Neural cell (in vitro differentiated cells): Measurements from ENCODE around the gene ZBTB24. TPM values are rescaled to one million over a fixed set of nuclear protein-coding genes. Genes with fewer than 3 reads are reported as not detected.

Source experiments
- H2AFZ ChIP-seq: fragments of 200-600, 300-800 bp; sonication (generic), shearing (Covaris generic); 2 replicates; pipeline ENCODE4 v1.6.0; 2014; ENCODE audit warnings: low read depth, mild to moderate bottlenecking, antibody characterized with exemption, low read length, moderate library complexity
- H3F3A ChIP-seq: fragments of 200-600 bp; shearing (Covaris generic); 2 replicates; pipeline ENCODE4 v1.6.1; 2016; ENCODE audit warnings: mild to moderate bottlenecking, moderate library complexity, mixed read lengths, antibody characterized with exemption, low read length; ENCODE audit not compliant: insufficient read depth, poor library complexity, severe bottlenecking
- H3K27ac ChIP-seq: fragments of 200-600, 300-800 bp; sonication (generic), shearing (Covaris generic); 2 replicates; pipeline ENCODE4 v1.5.1; 2014; ENCODE audit warnings: mild to moderate bottlenecking, low read length, moderate library complexity
- H3K27me3 ChIP-seq: fragments of 300-800, 200-600 bp; sonication (generic), shearing (Covaris generic); 2 replicates; pipeline ENCODE4 v1.6.0; 2014; ENCODE audit warnings: mild to moderate bottlenecking, low read depth, low read length, moderate library complexity; ENCODE audit not compliant: insufficient read depth
- H3K36me3 ChIP-seq: fragments of 300-800, 200-600 bp; sonication (generic), shearing (Covaris generic); 2 replicates; pipeline ENCODE4 v1.5.1; 2014; ENCODE audit warnings: mild to moderate bottlenecking, antibody characterized with exemption, low read length, moderate library complexity; ENCODE audit not compliant: insufficient read depth
- H3K4me2 ChIP-seq: fragments of 300-800, 200-600 bp; sonication (generic), shearing (Covaris generic); 2 replicates; pipeline ENCODE4 v1.6.0; 2014; ENCODE audit warnings: mild to moderate bottlenecking, low read length
- H3K4me3 ChIP-seq: fragments of 300-800, 200-600 bp; sonication (generic), shearing (Covaris generic); 2 replicates; pipeline ENCODE4 v1.5.1; 2014; ENCODE audit warnings: mild to moderate bottlenecking, low read length, moderate library complexity
- H3K79me2 ChIP-seq: fragments of 200-600 bp; shearing (Covaris generic); replicated peaks from 2 replicates; pipeline ENCODE4 v1.6.0; 2014; ENCODE audit warnings: mild to moderate bottlenecking, low read length, moderate library complexity; ENCODE audit not compliant: insufficient read depth
- H3K9ac ChIP-seq: fragments of 300-800, 200-600 bp; sonication (generic), shearing (Covaris generic); 2 replicates; pipeline ENCODE4 v1.6.1; 2016; ENCODE audit warnings: mild to moderate bottlenecking, low read length, mixed read lengths
- H3K9me2 ChIP-seq: fragments of 200-600 bp; shearing (Covaris generic); 2 replicates; pipeline ENCODE4 v1.6.1; 2016; ENCODE audit warnings: mild to moderate bottlenecking, low read length, mixed read lengths; ENCODE audit not compliant: insufficient read depth
- H3K9me3 ChIP-seq: fragments of 200-600, 300-800 bp; sonication (generic), shearing (Covaris generic); 2 replicates; pipeline ENCODE4 v1.6.1; 2016; ENCODE audit warnings: mild to moderate bottlenecking, mixed run types, low read length, moderate library complexity, mixed read lengths
- H4K20me1 ChIP-seq: fragments of 200-600 bp; shearing (Covaris generic); 2 replicates; pipeline ENCODE4 v1.6.1; 2016; ENCODE audit warnings: mild to moderate bottlenecking, mixed run types; ENCODE audit not compliant: insufficient read depth
- EP300 ChIP-seq: fragments of 450-650 bp; conservative IDR thresholded peaks from 2 replicates; pipeline ENCODE4 v1.6.1; 2014; ENCODE audit warnings: antibody characterized with exemption, mild to moderate bottlenecking, moderate library complexity; ENCODE audit not compliant: poor library complexity, severe bottlenecking
- EZH2 ChIP-seq: fragments of 200-600, 300-800 bp; shearing (Covaris generic), sonication (generic); IDR thresholded peaks from 2 replicates; pipeline ENCODE4 v1.6.1; 2014; ENCODE audit warnings: antibody characterized with exemption, low read length, borderline replicate concordance, mild to moderate bottlenecking; ENCODE audit not compliant: insufficient read depth, poor library complexity, severe bottlenecking
- MXI1 ChIP-seq: fragments of 450-650 bp; conservative IDR thresholded peaks from 2 replicates; pipeline ENCODE4 v1.6.1; 2014; ENCODE audit warnings: antibody characterized with exemption, mild to moderate bottlenecking; ENCODE audit not compliant: poor library complexity, severe bottlenecking
- POLR2AphosphoS5 ChIP-seq: IDR thresholded peaks from 2 replicates; pipeline ENCODE4 v1.6.1; 2012
- RAD21 ChIP-seq: fragments of 450-650 bp; conservative IDR thresholded peaks from 2 replicates; pipeline ENCODE4 v1.6.1; 2014; ENCODE audit warnings: antibody characterized with exemption, mild to moderate bottlenecking, moderate library complexity
- SMC3 ChIP-seq: fragments of 450-650 bp; conservative IDR thresholded peaks from 2 replicates; pipeline ENCODE4 v1.6.1; 2014; ENCODE audit warnings: antibody characterized with exemption, mild to moderate bottlenecking, moderate library complexity; ENCODE audit not compliant: poor library complexity
- TAF1 ChIP-seq: IDR thresholded peaks from 2 replicates; pipeline ENCODE4 v1.6.1; 2012; ENCODE audit warnings: low read depth
- polyA plus RNA-seq: library from polyadenylated mRNA; depleted of rRNA; stranded (reverse); fragments of >200 nt; gene quantifications from 2 replicates; pipeline ENCODE4 v1.2.3, GENCODE V29; 2014
- TF ChIP-seq, protein P1 (sequence below): fragments of 450-650 bp; IDR thresholded peaks from 2 replicates; pipeline ENCODE4 v1.5.1; 2014; ENCODE audit warnings: antibody characterized with exemption, mild to moderate bottlenecking, moderate library complexity; ENCODE audit not compliant: poor library complexity, severe bottlenecking
- TF ChIP-seq, protein P2 (sequence below): IDR thresholded peaks from 2 replicates; pipeline ENCODE4 v1.6.1; 2012; ENCODE audit warnings: borderline replicate concordance

ZBTB24 gene
- polyA plus RNA-seq, 1 donor from 2014 or later = 6.0 TPM

DNA sequence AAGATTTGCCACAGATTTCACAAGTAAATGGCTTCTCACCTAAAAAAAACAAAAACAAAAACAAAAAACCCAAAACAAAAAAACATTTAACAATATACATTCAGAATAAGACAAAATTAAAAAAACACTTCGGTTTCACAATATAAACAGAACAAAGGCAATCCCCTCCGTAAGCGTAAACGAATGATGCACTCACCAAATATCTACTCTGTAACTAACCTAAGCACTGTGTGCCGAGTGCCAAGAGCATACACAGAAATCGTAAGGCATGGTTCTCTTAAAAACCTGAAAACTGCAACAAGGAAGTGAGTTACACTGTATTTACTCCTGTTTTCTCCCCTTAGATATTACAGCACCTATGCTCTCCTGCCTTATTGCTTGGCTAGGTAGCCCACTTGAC, 15.3 kb downstream of the ZBTB24 start:
- H3K27ac ChIP-seq = no peak overlapping the region
- no peaks in the 10 kb centered on the region for H3F3A ChIP-seq
- H4K20me1 ChIP-seq = peaks cover 2% of the 10 kb centered on the region
- peaks cover 4% of the 10 kb centered on the region for H3K36me3 ChIP-seq
- H3K9me3 ChIP-seq = no peaks in the 10 kb centered on the region
- TF ChIP-seq EP300 (no peak), EZH2 (no peak), MXI1 (no peak), RAD21 (no peak), SMC3 (no peak), TAF1 (no peak), POLR2AphosphoS5 (no peak)
- TF ChIP-seq, protein P1, sequence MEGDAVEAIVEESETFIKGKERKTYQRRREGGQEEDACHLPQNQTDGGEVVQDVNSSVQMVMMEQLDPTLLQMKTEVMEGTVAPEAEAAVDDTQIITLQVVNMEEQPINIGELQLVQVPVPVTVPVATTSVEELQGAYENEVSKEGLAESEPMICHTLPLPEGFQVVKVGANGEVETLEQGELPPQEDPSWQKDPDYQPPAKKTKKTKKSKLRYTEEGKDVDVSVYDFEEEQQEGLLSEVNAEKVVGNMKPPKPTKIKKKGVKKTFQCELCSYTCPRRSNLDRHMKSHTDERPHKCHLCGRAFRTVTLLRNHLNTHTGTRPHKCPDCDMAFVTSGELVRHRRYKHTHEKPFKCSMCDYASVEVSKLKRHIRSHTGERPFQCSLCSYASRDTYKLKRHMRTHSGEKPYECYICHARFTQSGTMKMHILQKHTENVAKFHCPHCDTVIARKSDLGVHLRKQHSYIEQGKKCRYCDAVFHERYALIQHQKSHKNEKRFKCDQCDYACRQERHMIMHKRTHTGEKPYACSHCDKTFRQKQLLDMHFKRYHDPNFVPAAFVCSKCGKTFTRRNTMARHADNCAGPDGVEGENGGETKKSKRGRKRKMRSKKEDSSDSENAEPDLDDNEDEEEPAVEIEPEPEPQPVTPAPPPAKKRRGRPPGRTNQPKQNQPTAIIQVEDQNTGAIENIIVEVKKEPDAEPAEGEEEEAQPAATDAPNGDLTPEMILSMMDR = no peak
- TF ChIP-seq, protein P2, sequence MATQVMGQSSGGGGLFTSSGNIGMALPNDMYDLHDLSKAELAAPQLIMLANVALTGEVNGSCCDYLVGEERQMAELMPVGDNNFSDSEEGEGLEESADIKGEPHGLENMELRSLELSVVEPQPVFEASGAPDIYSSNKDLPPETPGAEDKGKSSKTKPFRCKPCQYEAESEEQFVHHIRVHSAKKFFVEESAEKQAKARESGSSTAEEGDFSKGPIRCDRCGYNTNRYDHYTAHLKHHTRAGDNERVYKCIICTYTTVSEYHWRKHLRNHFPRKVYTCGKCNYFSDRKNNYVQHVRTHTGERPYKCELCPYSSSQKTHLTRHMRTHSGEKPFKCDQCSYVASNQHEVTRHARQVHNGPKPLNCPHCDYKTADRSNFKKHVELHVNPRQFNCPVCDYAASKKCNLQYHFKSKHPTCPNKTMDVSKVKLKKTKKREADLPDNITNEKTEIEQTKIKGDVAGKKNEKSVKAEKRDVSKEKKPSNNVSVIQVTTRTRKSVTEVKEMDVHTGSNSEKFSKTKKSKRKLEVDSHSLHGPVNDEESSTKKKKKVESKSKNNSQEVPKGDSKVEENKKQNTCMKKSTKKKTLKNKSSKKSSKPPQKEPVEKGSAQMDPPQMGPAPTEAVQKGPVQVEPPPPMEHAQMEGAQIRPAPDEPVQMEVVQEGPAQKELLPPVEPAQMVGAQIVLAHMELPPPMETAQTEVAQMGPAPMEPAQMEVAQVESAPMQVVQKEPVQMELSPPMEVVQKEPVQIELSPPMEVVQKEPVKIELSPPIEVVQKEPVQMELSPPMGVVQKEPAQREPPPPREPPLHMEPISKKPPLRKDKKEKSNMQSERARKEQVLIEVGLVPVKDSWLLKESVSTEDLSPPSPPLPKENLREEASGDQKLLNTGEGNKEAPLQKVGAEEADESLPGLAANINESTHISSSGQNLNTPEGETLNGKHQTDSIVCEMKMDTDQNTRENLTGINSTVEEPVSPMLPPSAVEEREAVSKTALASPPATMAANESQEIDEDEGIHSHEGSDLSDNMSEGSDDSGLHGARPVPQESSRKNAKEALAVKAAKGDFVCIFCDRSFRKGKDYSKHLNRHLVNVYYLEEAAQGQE = no peak
- no peaks in the 10 kb centered on the region for H3K9me2 ChIP-seq
- no peak overlapping the region for H2AFZ ChIP-seq
- no peak overlapping the region for H3K4me3 ChIP-seq
- no peak overlapping the region for H3K4me2 ChIP-seq
- H3K27me3 ChIP-seq = no peaks in the 10 kb centered on the region
- H3K9ac ChIP-seq = no peak overlapping the region
- no peaks in the 10 kb centered on the region for H3K79me2 ChIP-seq

DNA sequence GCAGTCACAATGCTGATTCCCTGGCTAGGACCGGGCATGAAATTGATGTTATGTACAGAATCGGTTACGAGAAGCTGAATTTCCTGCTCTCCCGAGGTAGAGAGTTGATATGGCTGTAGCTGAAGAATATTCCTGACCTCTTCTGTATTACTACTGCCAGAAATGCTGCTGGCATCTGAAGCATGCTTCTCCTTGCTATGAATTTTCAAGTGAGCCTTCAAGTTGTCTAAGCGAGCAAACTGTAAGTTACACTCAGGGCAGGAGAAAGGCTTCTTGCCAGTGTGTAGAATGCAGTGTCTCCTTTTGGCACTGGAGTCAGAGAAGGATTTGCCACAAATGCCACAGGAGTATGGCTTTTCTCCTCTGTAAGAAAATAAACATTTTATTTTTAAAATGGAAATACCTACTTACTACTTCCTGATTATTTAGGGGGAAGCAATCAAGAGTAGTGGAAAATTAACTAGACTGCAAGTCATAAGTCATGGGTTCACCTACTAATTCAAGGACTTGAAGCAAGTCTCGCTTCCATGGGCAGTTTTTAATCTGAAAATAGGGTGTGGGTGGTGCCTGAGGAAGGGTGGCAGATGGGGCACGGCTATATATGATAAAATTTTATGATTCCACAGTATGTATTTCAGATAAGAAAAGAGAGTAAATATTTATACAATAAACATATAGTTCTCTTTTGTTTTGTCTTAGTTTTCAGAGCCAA, 16.7 kb downstream of the ZBTB24 start:
- Histone ChIP-seq H3F3A (no peaks in the 10 kb centered on the region), H3K27me3 (no peaks in the 10 kb centered on the region), H3K79me2 (no peaks in the 10 kb centered on the region), H4K20me1 (peaks cover 2% of the 10 kb centered on the region), H3K9me2 (no peaks in the 10 kb centered on the region), H3K36me3 (peaks cover 12% of the 10 kb centered on the region), H3K9me3 (no peaks in the 10 kb centered on the region), H3K9ac (no peak overlapping the region), H3K27ac (no peak overlapping the region), H2AFZ (no peak overlapping the region), H3K4me3 (no peak overlapping the region), H3K4me2 (no peak overlapping the region)
- TF ChIP-seq RAD21 = no peak
- TF ChIP-seq POLR2AphosphoS5 = no peak
- TF ChIP-seq MXI1 = no peak
- no peak for TF ChIP-seq EP300
- TF ChIP-seq, protein P2 = no peak
- TF ChIP-seq EZH2 = no peak
- no peak for TF ChIP-seq SMC3
- TF ChIP-seq, protein P1 = no peak
- no peak for TF ChIP-seq TAF1
